OCI-LY1 (cell line): ENCODE measurements around the gene MLLT1.

ENCODE experiments used
- H2AFZ ChIP-seq: fragments of 200-600 bp; sonication (generic), shearing (Covaris generic); 2 replicates; pipeline ENCODE4 v1.6.0; 2014; ENCODE audit warnings: antibody characterized with exemption, mild to moderate bottlenecking, low read length
- H3F3A ChIP-seq: fragments of 200-600 bp; sonication (generic), shearing (Covaris generic); 2 replicates; pipeline ENCODE4 v1.6.0; 2014; ENCODE audit warnings: mild to moderate bottlenecking, antibody characterized with exemption, low read length, moderate library complexity; ENCODE audit not compliant: insufficient read depth
- H3K27ac ChIP-seq: fragments of 200-600 bp; sonication (generic); 2 replicates; pipeline ENCODE4 v1.5.1; 2014; ENCODE audit warnings: low read length, mixed run types, mild to moderate bottlenecking, low read depth; ENCODE audit not compliant: poor library complexity, severe bottlenecking
- H3K27me3 ChIP-seq: fragments of 200-600 bp; sonication (generic); 2 replicates; pipeline ENCODE4 v1.6.0; 2014; ENCODE audit warnings: antibody characterized with exemption, mild to moderate bottlenecking, low read length, moderate library complexity; ENCODE audit not compliant: insufficient read depth
- H3K36me3 ChIP-seq: fragments of 200-600 bp; sonication (generic); 2 replicates; pipeline ENCODE4 v1.6.1; 2014; ENCODE audit warnings: mild to moderate bottlenecking, antibody characterized with exemption, low read length, moderate library complexity, mixed read lengths; ENCODE audit not compliant: insufficient read depth
- H3K4me1 ChIP-seq: fragments of 200-600 bp; sonication (generic); 2 replicates; pipeline ENCODE4 v1.5.1; 2014; ENCODE audit warnings: mild to moderate bottlenecking, low read length, moderate library complexity; ENCODE audit not compliant: insufficient read depth, severe bottlenecking
- H3K4me2 ChIP-seq: fragments of 200-600 bp; sonication (generic), shearing (Covaris generic); 2 replicates; pipeline ENCODE4 v1.6.1; 2014; ENCODE audit warnings: low read length
- H3K4me3 ChIP-seq: fragments of 200-600 bp; sonication (generic); 2 replicates; pipeline ENCODE4 v1.5.1; 2014; ENCODE audit warnings: low read length, low read depth, mild to moderate bottlenecking, mixed read lengths; ENCODE audit not compliant: poor library complexity, severe bottlenecking
- H3K79me2 ChIP-seq: fragments of 200-600 bp; shearing (Covaris generic); 2 replicates; pipeline ENCODE4 v1.6.1; 2016; ENCODE audit warnings: mixed run types, low read length, mixed read lengths; ENCODE audit not compliant: insufficient read depth
- H3K9ac ChIP-seq: fragments of 200-600 bp; sonication (generic), shearing (Covaris generic); 2 replicates; pipeline ENCODE4 v1.6.1; 2014; ENCODE audit warnings: mild to moderate bottlenecking, low read length, mixed read lengths
- H3K9me2 ChIP-seq: fragments of 200-600 bp; sonication (generic), shearing (Covaris generic); 2 replicates; pipeline ENCODE4 v1.6.1; 2014; ENCODE audit warnings: low read depth, mild to moderate bottlenecking, low read length, mixed read lengths
- H3K9me3 ChIP-seq: fragments of 200-600 bp; shearing (Covaris generic); 2 replicates; pipeline ENCODE4 v1.6.1; 2014; ENCODE audit warnings: low read length, mixed read lengths
- H4K20me1 ChIP-seq: fragments of 200-600 bp; sonication (generic), shearing (Covaris generic); 2 replicates; pipeline ENCODE4 v1.6.0; 2016; ENCODE audit warnings: mild to moderate bottlenecking, low read length; ENCODE audit not compliant: insufficient read depth
- EZH2 ChIP-seq: fragments of 200-600 bp; sonication (generic), shearing (Covaris generic); IDR thresholded peaks from 2 replicates; pipeline ENCODE4 v1.8.0; 2017; ENCODE audit warnings: borderline replicate concordance, mixed run types, mild to moderate bottlenecking, antibody characterized with exemption, low read length, moderate library complexity, mixed read lengths
- TF ChIP-seq, protein P1 (sequence below): fragments of 200-600 bp; sonication (generic), shearing (Covaris generic); IDR thresholded peaks from 2 replicates; pipeline ENCODE4 v1.5.1; 2017; ENCODE audit warnings: mild to moderate bottlenecking, antibody characterized with exemption, low read length, moderate library complexity, mixed read lengths

MLLT1 gene

DNA sequence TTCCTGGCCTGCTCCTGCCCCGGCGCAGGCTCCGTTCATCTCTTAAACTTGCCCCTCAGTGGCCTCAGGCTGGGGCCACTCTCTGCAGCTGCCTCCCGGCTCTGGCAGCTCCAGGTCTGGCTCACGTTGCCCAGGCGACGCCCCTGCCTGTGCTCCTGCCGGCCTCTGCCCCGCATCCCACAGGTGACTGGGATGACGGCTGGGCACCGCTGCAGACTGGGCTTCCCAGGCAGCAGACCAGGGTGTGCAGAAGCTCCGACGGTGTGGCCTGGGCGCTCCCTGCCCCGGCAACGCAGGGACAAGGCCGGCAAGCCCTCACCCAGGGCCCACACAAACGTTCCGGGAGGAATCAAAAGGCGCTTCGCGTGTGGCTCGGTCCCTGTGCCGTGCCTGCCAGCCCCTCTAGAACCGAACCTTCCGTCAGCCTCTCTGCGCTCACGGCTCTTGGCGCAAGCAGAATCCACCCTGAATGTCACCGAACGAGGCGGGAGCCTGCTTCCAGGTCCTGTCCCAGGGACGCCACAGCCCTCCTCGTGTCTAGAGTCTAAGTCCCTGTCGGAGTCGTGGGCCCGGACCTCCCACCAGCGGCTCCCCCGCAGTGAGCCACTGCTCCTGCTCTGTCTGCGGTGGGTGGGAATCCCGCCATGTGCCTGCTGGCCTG, 64.8 kb downstream of the MLLT1 start:
- H3K9me2 ChIP-seq = no peaks in the 10 kb centered on the region
- no peaks in the 10 kb centered on the region for H3F3A ChIP-seq
- H3K9me3 ChIP-seq = no peaks in the 10 kb centered on the region
- H4K20me1 ChIP-seq = no peaks in the 10 kb centered on the region
- no peaks in the 10 kb centered on the region for H3K4me1 ChIP-seq
- H3K27me3 ChIP-seq = no peaks in the 10 kb centered on the region
- no peak overlapping the region for H3K4me3 ChIP-seq
- peaks cover 15% of the 10 kb centered on the region; the same call in 1 of the 2 replicates for H3K36me3 ChIP-seq
- H3K4me2 ChIP-seq = no peak overlapping the region
- H2AFZ ChIP-seq = no peak overlapping the region
- TF ChIP-seq EZH2 = no peak
- TF ChIP-seq, protein P1, sequence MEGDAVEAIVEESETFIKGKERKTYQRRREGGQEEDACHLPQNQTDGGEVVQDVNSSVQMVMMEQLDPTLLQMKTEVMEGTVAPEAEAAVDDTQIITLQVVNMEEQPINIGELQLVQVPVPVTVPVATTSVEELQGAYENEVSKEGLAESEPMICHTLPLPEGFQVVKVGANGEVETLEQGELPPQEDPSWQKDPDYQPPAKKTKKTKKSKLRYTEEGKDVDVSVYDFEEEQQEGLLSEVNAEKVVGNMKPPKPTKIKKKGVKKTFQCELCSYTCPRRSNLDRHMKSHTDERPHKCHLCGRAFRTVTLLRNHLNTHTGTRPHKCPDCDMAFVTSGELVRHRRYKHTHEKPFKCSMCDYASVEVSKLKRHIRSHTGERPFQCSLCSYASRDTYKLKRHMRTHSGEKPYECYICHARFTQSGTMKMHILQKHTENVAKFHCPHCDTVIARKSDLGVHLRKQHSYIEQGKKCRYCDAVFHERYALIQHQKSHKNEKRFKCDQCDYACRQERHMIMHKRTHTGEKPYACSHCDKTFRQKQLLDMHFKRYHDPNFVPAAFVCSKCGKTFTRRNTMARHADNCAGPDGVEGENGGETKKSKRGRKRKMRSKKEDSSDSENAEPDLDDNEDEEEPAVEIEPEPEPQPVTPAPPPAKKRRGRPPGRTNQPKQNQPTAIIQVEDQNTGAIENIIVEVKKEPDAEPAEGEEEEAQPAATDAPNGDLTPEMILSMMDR = no peak
- H3K27ac ChIP-seq = no peak overlapping the region
- H3K9ac ChIP-seq = no peak overlapping the region
- no peaks in the 10 kb centered on the region for H3K79me2 ChIP-seq

DNA sequence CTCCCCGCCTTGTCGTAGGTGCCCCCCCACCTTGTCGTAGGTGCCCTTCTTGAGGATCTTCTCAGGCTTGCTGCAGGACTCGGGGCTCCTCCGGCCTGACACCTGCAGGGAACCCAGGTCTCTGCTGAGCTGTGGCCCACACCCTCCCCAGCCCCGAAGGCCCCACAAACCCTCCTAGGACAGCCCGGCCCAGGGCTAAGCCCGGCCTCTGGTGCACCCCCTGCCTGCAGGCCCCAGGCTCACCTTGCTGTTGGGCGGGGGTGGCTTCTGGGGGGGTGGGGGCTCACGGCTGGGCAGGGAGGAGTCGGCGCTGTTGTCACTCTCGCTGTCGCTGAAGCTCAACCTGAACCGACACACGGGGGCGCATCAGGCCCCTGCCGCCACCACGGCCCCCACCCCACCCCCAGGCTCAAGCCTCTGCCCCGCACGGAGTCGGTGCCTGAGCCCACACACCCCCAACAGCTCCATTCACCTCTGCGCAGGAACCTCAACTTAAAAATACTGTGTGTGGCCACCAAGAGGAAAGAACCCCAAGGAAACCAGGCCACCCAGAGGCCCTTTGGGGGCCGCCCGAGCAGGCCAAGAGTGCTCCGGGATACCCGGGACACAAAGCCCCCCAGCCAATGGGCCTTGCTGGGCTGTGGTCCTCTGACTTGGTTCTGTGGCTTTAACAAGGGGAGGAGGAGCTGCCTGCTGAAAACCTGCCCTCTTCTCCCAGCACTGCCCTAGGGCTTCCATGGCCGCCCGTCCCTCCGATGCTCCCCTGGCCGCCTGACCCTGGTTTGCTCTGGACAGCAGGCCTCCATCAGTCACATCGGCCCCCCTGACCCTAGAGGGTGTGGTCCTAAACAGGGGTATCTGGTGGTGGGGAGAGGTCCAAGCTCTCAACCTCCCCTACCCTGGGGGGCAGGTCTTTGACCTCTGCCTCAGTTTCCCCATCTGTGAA, 65.8 kb downstream of the MLLT1 start:
- Histone ChIP-seq H4K20me1 (no peaks in the 10 kb centered on the region), H3K9ac (no peak overlapping the region), H3K9me2 (no peaks in the 10 kb centered on the region), H2AFZ (no peak overlapping the region), H3K36me3 (peaks cover 10% of the 10 kb centered on the region; the same call in 1 of the 2 replicates), H3K27me3 (no peaks in the 10 kb centered on the region), H3K4me3 (no peak overlapping the region), H3K79me2 (no peaks in the 10 kb centered on the region), H3K27ac (no peak overlapping the region), H3K4me1 (no peaks in the 10 kb centered on the region), H3K9me3 (no peaks in the 10 kb centered on the region), H3F3A (no peaks in the 10 kb centered on the region), H3K4me2 (no peak overlapping the region)
- TF ChIP-seq EZH2 = no peak
- TF ChIP-seq, protein P1 = no peak

- no peaks in the 10 kb centered on the region for H4K20me1 ChIP-seq
- no peak overlapping the region for H3K4me3 ChIP-seq
- H3K9ac ChIP-seq = no peak overlapping the region
- no peak overlapping the region for H3K27ac ChIP-seq
- no peaks in the 10 kb centered on the region for H3F3A ChIP-seq
- H3K9me3 ChIP-seq = no peaks in the 10 kb centered on the region
- H3K79me2 ChIP-seq = no peaks in the 10 kb centered on the region
- no peak overlapping the region for H3K4me2 ChIP-seq
- no peaks in the 10 kb centered on the region for H3K9me2 ChIP-seq
- no peaks in the 10 kb centered on the region for H3K27me3 ChIP-seq
- no peak overlapping the region for H2AFZ ChIP-seq
- no peaks in the 10 kb centered on the region for H3K4me1 ChIP-seq
- no peak for TF ChIP-seq EZH2
- TF ChIP-seq, protein P1 = no peak
- H3K36me3 ChIP-seq = peaks cover 8% of the 10 kb centered on the region; the same call in 1 of the 2 replicates
These were observed 66.5 kb downstream of the MLLT1 start for GRCh38 chr19:6213266-6213595.
